SH-SY5Y (cell line): ENCODE results near the gene ANKHD1.

Experiments used
- GATA2 ChIP-seq: IDR thresholded peaks from 2 replicates; pipeline ENCODE4 v1.6.1; 2011; ENCODE audit warnings: mild to moderate bottlenecking, low read depth, low read length
- GATA3 ChIP-seq: IDR thresholded peaks from 2 replicates; pipeline ENCODE4 v1.6.1; 2011; ENCODE audit warnings: low read depth, mild to moderate bottlenecking, low read length, moderate library complexity

DNA sequence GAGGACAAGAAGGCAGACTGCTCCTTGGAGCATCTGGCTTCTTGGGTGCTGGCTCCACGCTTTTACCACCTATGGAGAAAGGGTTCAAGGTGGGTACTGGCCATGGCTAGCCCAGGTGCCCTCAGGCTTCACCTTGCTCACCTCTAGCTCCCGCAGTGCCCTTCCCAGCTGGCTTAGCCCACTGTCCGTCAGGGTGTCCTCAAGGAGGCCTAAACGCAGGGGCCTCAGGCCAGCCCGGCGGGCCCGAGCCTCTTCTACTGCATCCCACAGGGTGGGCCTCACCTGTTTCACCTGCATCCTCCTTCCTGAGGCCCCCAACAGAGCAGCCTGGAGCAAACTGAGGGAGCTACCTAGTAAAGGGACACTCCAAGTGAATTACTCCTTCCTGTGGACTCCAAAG, 172.1 kb downstream of the ANKHD1 start:
- TF ChIP-seq GATA2 = no peak
- TF ChIP-seq GATA3 = no peak
